ENCODE measurements around the gene CHST10.

Gene CHST10

GRCh38 chr2:100411841-100412292 is 5.6 kb downstream of the CHST10 start:
- no peaks in the 10 kb centered on the region for H3K9me3 ChIP-seq (ENCODE audit: control insufficient read depth, insufficient read depth, low read depth, low read length)
- no peak overlapping the region for H3K4me3 ChIP-seq (ENCODE audit: low read depth, low read length)
- H3K27ac ChIP-seq (ENCODE audit: extremely low read depth, low read depth, low read length): no peak overlapping the region
- H3K4me1 ChIP-seq (ENCODE audit: control insufficient read depth, insufficient read depth, low read length): no peaks in the 10 kb centered on the region
- POLR2A ChIA-PET: no interaction called here
- CTCF ChIA-PET: interaction anchor here (0.6 kb wide), 1 partner anchor 135 kb away, joined by 3 read pairs; no protein-coding TSS in a partner anchor
- H3K36me3 ChIP-seq (ENCODE audit: control insufficient read depth in 2 of 2, insufficient read depth in 1 of 2, low read length in 2 of 2): peaks cover 0 to 34% of the 10 kb centered on the region in 2 experiments; a peak in 1 of 3 replicates
- TF ChIP-seq PRDM10 (tag by site-specific recombination; IDR thresholded peaks at IDR 0.05) (no peak), ZBTB7A (tag by site-specific recombination; IDR thresholded peaks at IDR 0.05; ENCODE audit: low read depth) (no peak), ZBTB1 (tag by site-specific recombination; IDR thresholded peaks at IDR 0.05) (no peak), KLF17 (tag by site-specific recombination; IDR thresholded peaks at IDR 0.05) (no peak), PRDM6 (tag by site-specific recombination; IDR thresholded peaks at IDR 0.05) (no peak), GLI4 (tag by site-specific recombination; IDR thresholded peaks at IDR 0.05) (no peak), ZNF148 (tag by site-specific recombination; IDR thresholded peaks at IDR 0.05; ENCODE audit: borderline replicate concordance) (no peak), ZNF26 (tag by site-specific recombination; IDR thresholded peaks at IDR 0.05) (no peak), ZNF175 (tag by site-specific recombination; IDR thresholded peaks at IDR 0.05) (no peak), CTCF (tag by site-specific recombination; IDR thresholded peaks at IDR 0.05) (no peak), MZF1 (tag by site-specific recombination; IDR thresholded peaks at IDR 0.05; ENCODE audit: borderline replicate concordance) (no peak), KLF8 (tag by site-specific recombination; IDR thresholded peaks at IDR 0.05) (no peak), ZNF311 (tag by site-specific recombination; IDR thresholded peaks at IDR 0.05; ENCODE audit: borderline replicate concordance) (no peak), ZNF335 (tag by site-specific recombination; conservative IDR thresholded peaks at IDR 0.05) (no peak), ZXDB (tag by site-specific recombination; IDR thresholded peaks at IDR 0.05) (no peak), ZSCAN30 (tag by site-specific recombination; IDR thresholded peaks at IDR 0.05) (no peak), ZBTB17 (tag by site-specific recombination; IDR thresholded peaks at IDR 0.05) (no peak), MYNN (tag by site-specific recombination; IDR thresholded peaks at IDR 0.05; ENCODE audit: borderline replicate concordance) (no peak)
